Non-pigmented ciliary epithelial cell (primary cell): ENCODE results near the gene GRIP2.

ENCODE experiments used
- DNase-seq: peaks from one replicate; pipeline ENCODE4 v3.0.0-alpha.2; 2010; ENCODE audit warnings: low read depth

The GRIP2 gene

GRCh38 chr3:14505803-14506500 lies 34.2 kb downstream of the GRIP2 start:
- no peak for DNase-seq

GRCh38 chr3:14505001-14505802 lies 34.9 kb downstream of the GRIP2 start:
- DNase-seq = no peak

GRCh38 chr3:14503706-14504065 lies 36.5 kb downstream of the GRIP2 start:
- DNase-seq = no peak

GRCh38 chr3:14503033-14503705 lies 37.0 kb downstream of the GRIP2 start:
- DNase-seq = no peak

- DNase-seq = no peak
Measured at GRCh38 chr3:14502472-14502871, 37.7 kb downstream of the GRIP2 start.

- no peak for DNase-seq
Measured at GRCh38 chr3:14497321-14497720, 42.8 kb downstream of the GRIP2 start.

GRCh38 chr3:14496351-14496750 lies 43.8 kb downstream of the GRIP2 start:
- DNase-seq = no peak

GRCh38 chr3:14494973-14495300 lies 45.2 kb downstream of the GRIP2 start:
- no peak for DNase-seq

- DNase-seq = no peak
Measured at GRCh38 chr3:14494279-14494972, 45.7 kb downstream of the GRIP2 start.

- no peak for DNase-seq
Measured at GRCh38 chr3:14492948-14493881, 46.9 kb downstream of the GRIP2 start.

- no peak for DNase-seq
Measured at GRCh38 chr3:14491396-14492190, 48.5 kb downstream of the GRIP2 start.

GRCh38 chr3:14490831-14491230 lies 49.3 kb downstream of the GRIP2 start:
- DNase-seq = no peak

GRCh38 chr3:14490255-14490654 lies 49.9 kb downstream of the GRIP2 start:
- DNase-seq = no peak

GRCh38 chr3:14489641-14490040 lies 50.5 kb downstream of the GRIP2 start:
- no peak for DNase-seq

- no peak for DNase-seq
Measured at GRCh38 chr3:14488286-14489041, 51.7 kb downstream of the GRIP2 start.

- DNase-seq = no peak
Measured at GRCh38 chr3:14487821-14488220, 52.3 kb downstream of the GRIP2 start.

- DNase-seq = no peak
Measured at GRCh38 chr3:14487086-14487485, 53.1 kb downstream of the GRIP2 start.

- DNase-seq = no peak
Measured at GRCh38 chr3:14486460-14486859, 53.7 kb downstream of the GRIP2 start.

GRCh38 chr3:14485981-14486380 lies 54.2 kb downstream of the GRIP2 start:
- no peak for DNase-seq

- DNase-seq = no peak
Measured at GRCh38 chr3:14484741-14485140, 55.4 kb downstream of the GRIP2 start.
